ENCODE measurements around the gene SOD3. TPM values are rescaled to one million over a fixed set of nuclear protein-coding genes. Genes with fewer than 3 reads are reported as not detected.

The SOD3 gene
- total and polyA plus RNA-seq, 9 of the 15 experiments (the other 6 are each of a cell fraction or from before 2014, with no cell fraction given): 0.10 to 0.31 (median 0.24) TPM; not detected in 6

DNA sequence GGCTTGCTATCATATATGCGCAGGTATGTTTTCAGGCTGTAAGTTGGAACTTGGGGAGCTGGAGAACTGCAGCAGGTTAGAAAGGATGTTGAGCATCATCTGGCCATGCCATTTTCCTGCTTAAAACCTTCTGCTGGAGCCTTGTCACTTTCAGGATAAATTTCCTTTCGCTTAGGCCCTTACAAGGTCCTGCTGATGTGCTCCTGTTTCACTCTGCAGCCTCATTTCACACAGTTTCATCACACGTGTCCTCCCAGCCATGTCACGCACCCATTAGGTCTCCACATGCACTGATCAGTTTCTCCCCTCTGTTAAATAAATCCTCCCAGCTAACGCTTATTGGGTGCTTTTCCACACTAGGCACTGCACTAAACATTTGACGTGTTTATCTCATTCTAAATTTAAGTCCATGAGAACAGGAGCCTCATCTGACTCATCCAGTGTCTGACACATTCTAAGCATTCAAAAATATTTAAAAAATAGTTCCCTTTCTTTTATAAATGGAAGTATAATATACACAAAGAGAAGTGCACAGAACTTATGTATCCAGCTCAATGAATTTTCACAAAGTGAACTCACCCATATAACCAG, 14.5 kb downstream of the SOD3 start:
- BruUV-seq (replicated peaks): no TSS peak

More for the DNA sequence above, 14.5 kb downstream of the SOD3 start:
- 0% methylated on average over 6 of the region's 6 CpGs for whole genome bisulfite sequencing (ENCODE audit: insufficient coverage, low coverage, missing lambda C conversion rate)
- H3K36me3 ChIP-seq (ENCODE audit: control insufficient read depth, insufficient read depth, low read length): no peaks in the 10 kb centered on the region
- ChIA-PET CTCF (ENCODE audit: low intra/inter-chr PET ratio) (no interaction called here), POLR2A (no interaction called here)
- no peak overlapping the region for H3K4me2 ChIP-seq (ENCODE audit: insufficient read depth, low read length)
- TF ChIP-seq YBX1 (IDR thresholded peaks at IDR 0.05) (no peak), ZNF143 (CRISPR knock-in tag; IDR thresholded peaks at IDR 0.05) (no peak), ZNF77 (CRISPR knock-in tag; IDR thresholded peaks at IDR 0.05) (no peak), C11orf30 (IDR thresholded peaks at IDR 0.05; ENCODE audit: low read depth) (no peak), KAT7 (CRISPR knock-in tag; IDR thresholded peaks at IDR 0.05; ENCODE audit: borderline replicate concordance) (no peak), NCOA1 (IDR thresholded peaks at IDR 0.05; ENCODE audit: low read depth) (no peak), MYNN (IDR thresholded peaks at IDR 0.05) (no peak), MYNN (CRISPR knock-in tag; IDR thresholded peaks at IDR 0.05) (no peak), NELFE (IDR thresholded peaks at IDR 0.05; ENCODE audit: insufficient read depth, insufficient read length) (no peak), ELF4 (CRISPR knock-in tag; IDR thresholded peaks at IDR 0.05) (no peak)
- TF ChIP-seq, protein P1, sequence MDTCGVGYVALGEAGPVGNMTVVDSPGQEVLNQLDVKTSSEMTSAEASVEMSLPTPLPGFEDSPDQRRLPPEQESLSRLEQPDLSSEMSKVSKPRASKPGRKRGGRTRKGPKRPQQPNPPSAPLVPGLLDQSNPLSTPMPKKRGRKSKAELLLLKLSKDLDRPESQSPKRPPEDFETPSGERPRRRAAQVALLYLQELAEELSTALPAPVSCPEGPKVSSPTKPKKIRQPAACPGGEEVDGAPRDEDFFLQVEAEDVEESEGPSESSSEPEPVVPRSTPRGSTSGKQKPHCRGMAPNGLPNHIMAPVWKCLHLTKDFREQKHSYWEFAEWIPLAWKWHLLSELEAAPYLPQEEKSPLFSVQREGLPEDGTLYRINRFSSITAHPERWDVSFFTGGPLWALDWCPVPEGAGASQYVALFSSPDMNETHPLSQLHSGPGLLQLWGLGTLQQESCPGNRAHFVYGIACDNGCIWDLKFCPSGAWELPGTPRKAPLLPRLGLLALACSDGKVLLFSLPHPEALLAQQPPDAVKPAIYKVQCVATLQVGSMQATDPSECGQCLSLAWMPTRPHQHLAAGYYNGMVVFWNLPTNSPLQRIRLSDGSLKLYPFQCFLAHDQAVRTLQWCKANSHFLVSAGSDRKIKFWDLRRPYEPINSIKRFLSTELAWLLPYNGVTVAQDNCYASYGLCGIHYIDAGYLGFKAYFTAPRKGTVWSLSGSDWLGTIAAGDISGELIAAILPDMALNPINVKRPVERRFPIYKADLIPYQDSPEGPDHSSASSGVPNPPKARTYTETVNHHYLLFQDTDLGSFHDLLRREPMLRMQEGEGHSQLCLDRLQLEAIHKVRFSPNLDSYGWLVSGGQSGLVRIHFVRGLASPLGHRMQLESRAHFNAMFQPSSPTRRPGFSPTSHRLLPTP (IDR thresholded peaks at IDR 0.05; ENCODE audit: borderline replicate concordance, extremely low read depth, insufficient read length): no peak
- TF ChIP-seq, protein P2, sequence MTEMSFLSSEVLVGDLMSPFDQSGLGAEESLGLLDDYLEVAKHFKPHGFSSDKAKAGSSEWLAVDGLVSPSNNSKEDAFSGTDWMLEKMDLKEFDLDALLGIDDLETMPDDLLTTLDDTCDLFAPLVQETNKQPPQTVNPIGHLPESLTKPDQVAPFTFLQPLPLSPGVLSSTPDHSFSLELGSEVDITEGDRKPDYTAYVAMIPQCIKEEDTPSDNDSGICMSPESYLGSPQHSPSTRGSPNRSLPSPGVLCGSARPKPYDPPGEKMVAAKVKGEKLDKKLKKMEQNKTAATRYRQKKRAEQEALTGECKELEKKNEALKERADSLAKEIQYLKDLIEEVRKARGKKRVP (CRISPR knock-in tag; IDR thresholded peaks at IDR 0.05): no peak
- peaks cover 3 to 35% of the 10 kb centered on the region in 2 experiments; a peak in 3 of 5 replicates for H3K27me3 ChIP-seq (ENCODE audit: control insufficient read depth in 2 of 2, insufficient read depth in 2 of 2, low read length in 2 of 2)
- H2AFZ ChIP-seq (ENCODE audit: low read depth, low read length): no peak overlapping the region; the same call in 1 of the 2 replicates
- H3K4me1 ChIP-seq (replicated peaks in 1 of 2; ENCODE audit: control insufficient read depth in 2 of 2, insufficient read depth in 2 of 2, low read length in 2 of 2): peaks cover 0 to 13% of the 10 kb centered on the region in 2 experiments; a peak in 2 of 5 replicates
- no peak overlapping the region for H3K27ac ChIP-seq (ENCODE audit: extremely low read depth, low read depth, low read length)
- in situ Hi-C loops (cut with MboI) (no loop called here), intact Hi-C loops (cut with micrococcal nuclease) (no loop called here)
- ATAC-seq: no peak
- H3K79me2 ChIP-seq (ENCODE audit: control insufficient read depth, insufficient read depth, low read length): no peaks in the 10 kb centered on the region
- FAIRE-seq: no peak
- no peaks in the 10 kb centered on the region for H3K9me3 ChIP-seq (replicated peaks; ENCODE audit: control insufficient read depth, insufficient read depth, low read depth, low read length)
- DNase-seq (ENCODE audit: extremely low read depth in 1 of 4, low spot score in 3 of 4): no peak
- no peaks in the 10 kb centered on the region for H4K20me1 ChIP-seq (replicated peaks; ENCODE audit: control insufficient read depth, insufficient read depth, low read length)
- no peak overlapping the region for H3K4me3 ChIP-seq
- no peak overlapping the region for H3K9ac ChIP-seq (ENCODE audit: insufficient read depth in 1 of 2, low read depth in 2 of 2, low read length in 2 of 2)
- no peaks in the 10 kb centered on the region for H3K9me1 ChIP-seq (ENCODE audit: control insufficient read depth, insufficient read depth, low read length)

Measured in K562 (cell line).